Neural progenitor cell (in vitro differentiated cells): Measurements from ENCODE around the gene PTTG2.

Experiments
- EZH2phosphoT487 ChIP-seq: fragments of 200-600 bp; sonication (generic); IDR thresholded peaks from 2 replicates; pipeline ENCODE4 v1.6.1; 2017; ENCODE audit warnings: antibody characterized with exemption
- TF ChIP-seq, protein P1 (sequence below): fragments of 200-600 bp; sonication (generic); IDR thresholded peaks from 2 replicates; pipeline ENCODE4 v1.5.1; 2017; ENCODE audit warnings: antibody characterized with exemption, mild to moderate bottlenecking

DNA sequence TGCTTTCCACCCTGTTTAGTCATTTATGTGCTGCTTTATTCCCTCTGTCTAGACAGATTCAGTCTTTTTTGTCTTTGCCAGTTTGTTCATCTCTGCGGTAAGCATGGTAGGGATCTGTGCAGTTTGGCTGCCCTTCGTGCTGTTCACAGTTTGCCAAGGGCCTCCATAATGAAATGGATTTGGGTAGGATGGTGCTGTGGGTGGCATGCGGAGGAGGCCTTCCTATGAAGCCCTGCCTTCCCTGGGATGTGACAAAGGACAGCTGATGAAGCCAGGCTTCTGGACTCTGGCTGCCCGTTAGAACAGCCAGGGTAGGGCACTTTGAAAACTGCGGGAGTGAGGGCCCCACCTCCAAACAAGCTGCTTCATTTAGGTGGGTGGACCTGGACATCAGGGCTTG is 47.4 kb downstream of the PTTG2 start:
- TF ChIP-seq, protein P1, sequence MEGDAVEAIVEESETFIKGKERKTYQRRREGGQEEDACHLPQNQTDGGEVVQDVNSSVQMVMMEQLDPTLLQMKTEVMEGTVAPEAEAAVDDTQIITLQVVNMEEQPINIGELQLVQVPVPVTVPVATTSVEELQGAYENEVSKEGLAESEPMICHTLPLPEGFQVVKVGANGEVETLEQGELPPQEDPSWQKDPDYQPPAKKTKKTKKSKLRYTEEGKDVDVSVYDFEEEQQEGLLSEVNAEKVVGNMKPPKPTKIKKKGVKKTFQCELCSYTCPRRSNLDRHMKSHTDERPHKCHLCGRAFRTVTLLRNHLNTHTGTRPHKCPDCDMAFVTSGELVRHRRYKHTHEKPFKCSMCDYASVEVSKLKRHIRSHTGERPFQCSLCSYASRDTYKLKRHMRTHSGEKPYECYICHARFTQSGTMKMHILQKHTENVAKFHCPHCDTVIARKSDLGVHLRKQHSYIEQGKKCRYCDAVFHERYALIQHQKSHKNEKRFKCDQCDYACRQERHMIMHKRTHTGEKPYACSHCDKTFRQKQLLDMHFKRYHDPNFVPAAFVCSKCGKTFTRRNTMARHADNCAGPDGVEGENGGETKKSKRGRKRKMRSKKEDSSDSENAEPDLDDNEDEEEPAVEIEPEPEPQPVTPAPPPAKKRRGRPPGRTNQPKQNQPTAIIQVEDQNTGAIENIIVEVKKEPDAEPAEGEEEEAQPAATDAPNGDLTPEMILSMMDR: no peak
- TF ChIP-seq EZH2phosphoT487: no peak
